C4-2B (cell line): ENCODE results near the gene LEMD2.

Experiments
- ZFX ChIP-seq: fragments of 450-650 bp; IDR thresholded peaks from 2 replicates; pipeline ENCODE4 v1.6.1; 2017
- TF ChIP-seq, protein P1 (sequence below): fragments of 450-650 bp; conservative IDR thresholded peaks from 2 replicates; pipeline ENCODE4 v1.5.1; 2017; ENCODE audit warnings: mild to moderate bottlenecking

DNA sequence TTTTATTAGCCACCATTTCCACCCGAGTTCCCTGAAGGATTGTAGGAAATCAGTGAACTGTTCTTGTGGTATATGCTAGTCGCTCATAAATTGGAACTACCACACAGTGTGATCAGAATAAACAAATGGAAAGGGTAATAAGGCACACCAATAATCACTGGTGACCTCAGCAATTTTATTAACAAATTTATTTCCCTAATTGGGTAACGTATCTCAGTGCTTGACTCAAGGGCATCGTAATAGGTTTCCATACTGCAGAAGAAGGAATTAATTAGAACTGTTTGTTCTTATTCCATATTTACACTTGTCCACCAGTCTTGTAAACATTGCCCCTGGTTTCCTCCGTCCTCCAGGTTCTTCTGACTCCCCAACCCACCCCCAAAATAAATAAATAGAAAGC lies 67.4 kb downstream of the LEMD2 start:
- TF ChIP-seq, protein P1, sequence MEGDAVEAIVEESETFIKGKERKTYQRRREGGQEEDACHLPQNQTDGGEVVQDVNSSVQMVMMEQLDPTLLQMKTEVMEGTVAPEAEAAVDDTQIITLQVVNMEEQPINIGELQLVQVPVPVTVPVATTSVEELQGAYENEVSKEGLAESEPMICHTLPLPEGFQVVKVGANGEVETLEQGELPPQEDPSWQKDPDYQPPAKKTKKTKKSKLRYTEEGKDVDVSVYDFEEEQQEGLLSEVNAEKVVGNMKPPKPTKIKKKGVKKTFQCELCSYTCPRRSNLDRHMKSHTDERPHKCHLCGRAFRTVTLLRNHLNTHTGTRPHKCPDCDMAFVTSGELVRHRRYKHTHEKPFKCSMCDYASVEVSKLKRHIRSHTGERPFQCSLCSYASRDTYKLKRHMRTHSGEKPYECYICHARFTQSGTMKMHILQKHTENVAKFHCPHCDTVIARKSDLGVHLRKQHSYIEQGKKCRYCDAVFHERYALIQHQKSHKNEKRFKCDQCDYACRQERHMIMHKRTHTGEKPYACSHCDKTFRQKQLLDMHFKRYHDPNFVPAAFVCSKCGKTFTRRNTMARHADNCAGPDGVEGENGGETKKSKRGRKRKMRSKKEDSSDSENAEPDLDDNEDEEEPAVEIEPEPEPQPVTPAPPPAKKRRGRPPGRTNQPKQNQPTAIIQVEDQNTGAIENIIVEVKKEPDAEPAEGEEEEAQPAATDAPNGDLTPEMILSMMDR = no peak
- TF ChIP-seq ZFX = no peak
